ENCODE results near the gene FBLN1.
"Not testable (repeated sequence)": the region's sequence is repeated elsewhere in the genome, so short reads cannot be mapped to it uniquely, and the experiment has no call there.

The FBLN1 gene

GRCh38 chr22:45458532-45458931 lies 44.2 kb upstream of the FBLN1 start:
- TF ChIP-seq CTCF (IDR thresholded peaks at IDR 0.05; ENCODE audit: borderline replicate concordance, insufficient read depth, low read depth, low read length) = no peak
- H3K4me3 ChIP-seq (ENCODE audit: low read depth, low read length) = no peak overlapping the region

- H3K4me3 ChIP-seq (ENCODE audit: low read depth, low read length) = no peak overlapping the region
- TF ChIP-seq CTCF (IDR thresholded peaks at IDR 0.05; ENCODE audit: borderline replicate concordance, insufficient read depth, low read depth, low read length) = no peak
Observed at GRCh38 chr22:45459235-45459634, 43.4 kb upstream of the FBLN1 start.

GRCh38 chr22:45460288-45461109 lies 42.2 kb upstream of the FBLN1 start:
- no peak for TF ChIP-seq CTCF (IDR thresholded peaks at IDR 0.05; ENCODE audit: borderline replicate concordance, insufficient read depth, low read depth, low read length)
- H3K4me3 ChIP-seq (ENCODE audit: low read depth, low read length) = no peak overlapping the region

GRCh38 chr22:45462034-45462655 lies 40.5 kb upstream of the FBLN1 start:
- no peak for TF ChIP-seq CTCF (IDR thresholded peaks at IDR 0.05; ENCODE audit: borderline replicate concordance, insufficient read depth, low read depth, low read length)
- H3K4me3 ChIP-seq (ENCODE audit: low read depth, low read length) = no peak overlapping the region

GRCh38 chr22:45463691-45464090 lies 39.0 kb upstream of the FBLN1 start:
- not testable (repeated sequence) for H3K4me3 ChIP-seq (ENCODE audit: low read depth, low read length)

- H3K4me3 ChIP-seq (ENCODE audit: low read depth, low read length) = no peak overlapping the region
- no peak for TF ChIP-seq CTCF (IDR thresholded peaks at IDR 0.05; ENCODE audit: borderline replicate concordance, insufficient read depth, low read depth, low read length)
Observed at GRCh38 chr22:45465633-45466032, 37.0 kb upstream of the FBLN1 start.

- no peak for TF ChIP-seq CTCF (IDR thresholded peaks at IDR 0.05; ENCODE audit: borderline replicate concordance, insufficient read depth, low read depth, low read length)
- no peak overlapping the region for H3K4me3 ChIP-seq (ENCODE audit: low read depth, low read length)
Observed at GRCh38 chr22:45468872-45469271, 33.8 kb upstream of the FBLN1 start.

All from GM12875 (cell line).